GM21367 (cell line): ENCODE data around the gene CERS4.
A peak's percentile ranks its signal among the peaks of the same experiment; 100 is the strongest.
"Not testable (repeated sequence)": the region's sequence is repeated elsewhere in the genome, so short reads cannot be mapped to it uniquely, and the experiment has no call there.

Experiments used
- ATAC-seq: cut with Tn5 transposase; IDR thresholded peaks from one replicate; pipeline ENCODE4 v1.9.1; 2021; ENCODE audit not compliant: unreplicated experiment

Gene CERS4

GRCh38 chr19:8208922-8209461, at the start of gene CERS4:
TSS of gene CERS4 (plus strand) at chr19:8209370. CDS start at chr19:8251077, 41,707 bp downstream.
- peak; percentile 31 for ATAC-seq

DNA sequence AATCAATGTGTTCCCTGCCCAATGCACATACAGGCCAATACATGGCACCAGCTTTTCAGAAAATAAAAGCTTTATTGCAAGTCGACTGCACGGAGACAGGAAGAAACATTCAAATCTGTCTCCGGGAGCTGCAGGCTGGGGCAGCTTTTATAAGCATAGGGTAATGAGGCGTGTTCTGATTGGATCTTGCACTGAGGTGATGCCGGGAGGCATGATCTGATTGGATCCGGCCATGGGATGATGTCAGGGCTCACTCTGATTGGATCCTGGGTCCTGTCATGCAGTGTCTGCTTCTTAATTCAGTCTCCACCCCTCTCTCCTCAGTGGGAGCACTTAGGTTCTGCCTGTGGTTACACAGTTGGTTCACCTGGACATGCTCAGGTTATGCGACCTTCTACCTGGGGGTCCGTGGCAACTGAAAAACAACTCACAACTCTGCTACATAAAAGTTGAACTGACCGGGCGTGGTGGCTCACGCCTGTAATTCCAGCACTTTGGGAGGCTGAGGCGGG, 48.0 kb upstream of the CERS4 start:
- no peak for ATAC-seq

DNA sequence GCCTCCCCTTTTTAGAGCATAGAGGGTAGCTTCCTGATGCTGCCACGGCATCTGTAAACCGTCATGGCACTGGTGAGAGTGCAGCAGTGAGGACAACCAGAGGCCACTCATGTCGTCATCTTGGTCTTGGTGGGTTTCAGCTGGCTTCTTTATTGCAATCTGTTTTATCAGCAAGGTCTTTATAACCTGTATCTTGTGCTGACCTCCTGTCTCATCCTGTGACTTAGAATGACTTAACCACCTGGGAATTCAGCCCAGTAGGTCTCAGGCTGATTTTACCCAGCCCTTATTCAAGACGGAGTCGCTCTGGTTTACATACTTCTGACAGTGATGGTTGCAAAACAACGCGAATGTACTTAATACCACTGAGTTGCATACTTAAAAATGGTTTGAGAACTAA, 45.4 kb upstream of the CERS4 start:
- no peak for ATAC-seq

DNA sequence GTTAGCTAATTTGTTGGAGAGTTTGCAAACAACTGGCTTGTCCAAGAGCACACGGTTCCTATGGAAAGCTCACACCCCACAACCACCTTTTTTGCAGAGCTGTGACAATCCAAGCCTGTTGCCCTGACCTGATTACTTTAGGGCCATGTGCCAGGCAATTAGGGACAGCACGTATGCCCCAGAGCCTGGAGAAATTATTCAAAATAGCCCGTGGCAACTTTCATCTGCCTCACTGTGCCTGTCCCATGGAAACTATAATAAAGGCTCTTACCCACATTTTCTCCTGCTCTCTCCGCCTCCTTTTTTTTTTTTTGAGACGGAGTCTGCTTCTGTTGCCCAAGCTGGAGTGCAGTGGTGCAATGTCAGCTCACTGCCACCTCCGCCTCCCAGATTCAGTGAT, 41.2 kb upstream of the CERS4 start:
- no peak for ATAC-seq

DNA sequence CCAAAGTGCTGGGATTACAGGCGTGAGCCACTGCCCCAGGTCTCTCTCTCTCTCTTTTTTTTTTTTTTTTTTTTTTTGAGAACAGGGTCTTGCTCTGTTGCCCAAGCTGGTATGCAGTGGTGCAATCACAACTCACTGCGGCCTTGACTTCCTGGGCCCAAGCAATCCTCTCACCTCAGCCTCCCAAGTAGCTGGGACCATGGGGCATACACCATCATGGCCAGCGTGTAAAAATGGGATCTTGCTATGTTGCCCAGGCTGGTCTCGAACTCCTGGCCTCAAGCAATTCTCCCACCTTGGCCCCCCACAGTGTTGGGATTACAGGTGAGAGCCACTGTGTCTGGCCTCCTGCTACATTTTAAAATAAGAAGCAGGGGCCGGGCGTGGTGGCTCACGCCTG, 40.6 kb upstream of the CERS4 start:
- ATAC-seq = no peak

DNA sequence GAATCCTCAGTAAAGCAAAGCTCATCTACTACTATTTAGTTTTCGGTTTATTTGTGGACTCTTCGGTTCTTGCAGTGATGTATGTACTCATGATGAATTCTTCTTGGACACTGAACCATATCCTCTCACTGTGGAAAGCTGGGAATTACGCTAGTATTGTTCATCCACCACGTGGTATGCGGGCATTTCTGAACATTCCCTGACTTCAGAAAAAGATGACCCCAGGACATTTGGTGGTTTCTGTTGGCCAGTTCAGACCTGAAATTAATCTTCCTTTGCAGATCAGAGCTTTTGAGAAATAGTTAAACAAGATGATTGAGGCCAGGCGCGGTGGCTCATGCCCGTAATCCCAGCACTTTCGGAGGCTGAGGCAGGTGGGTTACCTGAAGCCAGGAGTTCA, 34.5 kb upstream of the CERS4 start:
- ATAC-seq = no peak

GRCh38 chr19:8180018-8180417, 29.2 kb upstream of the CERS4 start:
- ATAC-seq = no peak

GRCh38 chr19:8184274-8184673, 24.9 kb upstream of the CERS4 start:
- ATAC-seq = no peak

GRCh38 chr19:8185343-8186068, 23.7 kb upstream of the CERS4 start:
- ATAC-seq = no peak

- ATAC-seq = no peak
These were observed 16.8 kb upstream of the CERS4 start for GRCh38 chr19:8192221-8192820.

DNA sequence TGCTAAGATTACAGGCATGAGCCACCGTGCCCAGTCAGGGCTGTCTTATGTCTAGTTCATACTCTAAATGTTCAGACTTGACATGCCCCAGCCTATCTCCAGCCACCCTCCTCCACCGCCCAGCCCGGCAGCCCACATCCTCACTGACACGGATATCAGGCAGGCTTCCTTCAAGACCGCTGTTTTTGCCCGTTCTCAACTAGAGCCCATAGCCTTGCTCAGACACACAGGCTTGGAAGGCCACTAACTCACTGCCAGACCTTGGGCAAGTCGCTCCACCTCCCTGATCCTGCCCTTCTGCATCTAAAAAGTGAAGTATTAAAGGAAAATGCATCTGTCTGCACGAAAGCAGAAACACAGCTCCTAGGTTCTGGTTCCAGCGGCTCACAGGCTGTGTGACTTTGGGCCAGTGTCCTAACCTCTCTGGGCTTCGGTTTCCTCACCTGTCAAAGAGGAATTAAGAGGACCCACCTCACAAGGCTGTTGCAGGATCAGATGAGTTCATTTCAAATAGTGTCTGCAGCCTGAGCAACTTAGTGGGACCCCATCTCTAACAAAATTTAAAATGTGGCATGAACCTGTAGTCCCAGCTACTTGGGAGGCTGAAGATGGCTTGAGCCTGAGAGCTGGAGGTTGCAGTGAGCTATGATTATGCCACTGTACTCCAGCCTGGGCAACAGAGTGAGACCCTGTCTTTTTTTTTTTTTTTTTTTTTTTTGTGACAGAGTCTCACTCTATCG, 14.5 kb upstream of the CERS4 start:
- no peak for ATAC-seq

DNA sequence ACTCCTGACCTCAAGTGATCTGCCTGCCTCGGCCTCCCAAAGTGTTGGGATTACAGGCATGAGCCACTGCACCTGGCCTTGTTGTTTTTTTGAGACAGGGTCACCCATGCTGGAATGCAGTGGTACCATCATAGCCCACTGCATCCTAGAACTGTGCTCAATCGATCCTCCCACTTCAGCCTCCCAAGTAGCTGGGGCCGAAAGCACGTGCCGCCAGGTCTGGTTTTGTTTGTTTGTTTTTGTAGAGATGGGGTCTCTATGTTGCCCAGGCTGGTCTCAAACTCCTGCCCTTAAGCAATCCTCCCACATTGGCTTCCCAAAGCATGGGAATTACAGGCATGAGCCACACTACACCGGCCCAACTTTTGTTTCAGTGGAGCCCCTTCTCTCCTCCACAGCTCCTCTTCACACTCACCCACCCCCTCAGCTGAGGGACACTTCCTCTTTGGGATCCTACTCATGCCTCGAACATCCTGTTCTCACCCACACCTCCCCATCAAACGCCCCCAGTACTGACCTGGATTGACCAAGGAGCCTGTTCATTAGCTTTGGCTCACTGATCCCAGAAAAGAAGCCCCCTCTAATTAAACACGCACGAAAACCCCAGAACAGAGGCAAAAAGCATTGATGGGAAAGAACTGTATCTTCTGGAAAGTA, 12.8 kb upstream of the CERS4 start:
- no peak for ATAC-seq

GRCh38 chr19:8203288-8204120, 5.7 kb upstream of the CERS4 start:
- not testable (repeated sequence) for ATAC-seq

DNA sequence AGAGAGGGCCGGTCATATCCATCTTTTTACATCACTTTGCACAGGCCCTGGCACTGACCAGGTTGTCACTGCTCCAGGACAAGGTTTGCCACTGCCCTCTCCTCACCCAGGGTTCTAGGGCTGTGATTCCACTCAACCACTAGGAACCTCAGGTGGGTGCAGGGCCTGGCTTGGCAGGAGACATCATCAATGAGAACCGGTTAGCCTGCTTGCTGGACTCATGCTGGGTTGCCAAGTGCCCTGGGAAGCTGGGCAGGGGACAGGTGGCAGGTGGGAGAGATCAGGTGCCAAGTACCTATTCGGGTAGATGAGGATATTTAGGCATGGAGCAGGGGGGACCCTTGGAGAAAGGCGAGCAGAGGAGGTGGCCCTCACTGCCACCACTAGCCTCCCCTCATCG, 4.2 kb upstream of the CERS4 start:
- ATAC-seq = no peak

DNA sequence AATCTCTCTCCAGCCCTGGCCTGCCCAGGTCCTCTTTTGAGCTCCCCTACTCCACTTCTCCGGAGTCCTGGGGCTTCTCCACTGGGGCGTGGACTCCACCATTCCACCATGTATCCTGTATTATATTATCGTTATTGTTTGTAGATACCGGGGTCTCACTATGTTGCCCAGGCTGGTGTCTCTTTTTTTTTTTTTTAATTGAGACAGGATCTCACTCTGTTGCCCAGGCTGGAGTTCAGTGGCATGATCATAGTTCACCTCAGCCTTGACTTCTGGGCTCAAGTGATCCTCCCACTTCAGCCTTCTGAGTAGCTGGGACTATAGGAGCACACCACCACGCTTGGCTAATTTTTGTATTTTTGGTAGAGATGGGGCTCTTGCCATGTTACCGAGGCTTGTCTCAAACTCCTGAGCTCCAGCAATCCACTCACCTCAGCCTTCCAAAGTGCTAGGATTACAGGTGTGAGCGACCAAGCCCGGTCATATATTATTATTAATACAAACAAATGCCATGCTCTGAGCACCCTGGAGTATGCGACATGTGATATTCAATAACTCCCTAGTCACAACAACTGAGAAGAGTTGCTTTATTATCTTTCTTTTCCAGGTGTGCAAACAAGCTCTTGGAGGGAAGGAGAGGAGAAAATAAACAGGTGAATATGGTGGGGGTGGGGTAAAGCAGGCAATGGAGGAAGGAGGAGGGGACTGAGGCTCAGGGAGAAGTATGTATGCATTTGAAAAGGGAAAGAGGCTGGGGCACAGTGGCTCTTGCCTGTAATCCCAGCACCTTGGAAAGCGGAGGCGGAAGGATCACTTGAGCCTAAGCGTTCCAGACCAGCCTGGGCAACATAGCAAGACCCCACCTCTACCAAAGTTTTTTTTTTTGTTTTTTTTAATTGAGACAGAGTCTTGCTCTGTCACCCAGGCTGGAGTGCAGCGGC, 2.8 kb upstream of the CERS4 start:
- ATAC-seq = no peak

DNA sequence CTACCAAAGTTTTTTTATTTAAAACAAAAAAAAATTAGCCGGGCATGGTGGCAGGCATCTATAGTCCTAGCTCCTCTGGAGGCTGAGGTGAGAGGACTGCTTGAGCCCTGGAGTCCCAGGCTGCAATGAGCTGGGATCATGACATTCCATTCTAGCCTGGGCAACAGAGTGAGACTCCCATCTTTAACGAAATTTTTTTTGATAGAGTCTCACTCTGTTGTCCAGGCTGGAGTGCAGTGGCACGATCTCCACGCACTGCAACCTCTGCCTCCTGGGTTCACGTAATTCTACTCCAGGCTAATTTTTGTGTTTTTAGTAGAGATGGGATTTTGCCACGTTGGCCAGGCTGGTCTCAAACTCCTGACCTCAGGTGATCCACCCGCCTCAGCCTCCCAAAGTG, 1.8 kb upstream of the CERS4 start:
- ATAC-seq = not testable (repeated sequence)

DNA sequence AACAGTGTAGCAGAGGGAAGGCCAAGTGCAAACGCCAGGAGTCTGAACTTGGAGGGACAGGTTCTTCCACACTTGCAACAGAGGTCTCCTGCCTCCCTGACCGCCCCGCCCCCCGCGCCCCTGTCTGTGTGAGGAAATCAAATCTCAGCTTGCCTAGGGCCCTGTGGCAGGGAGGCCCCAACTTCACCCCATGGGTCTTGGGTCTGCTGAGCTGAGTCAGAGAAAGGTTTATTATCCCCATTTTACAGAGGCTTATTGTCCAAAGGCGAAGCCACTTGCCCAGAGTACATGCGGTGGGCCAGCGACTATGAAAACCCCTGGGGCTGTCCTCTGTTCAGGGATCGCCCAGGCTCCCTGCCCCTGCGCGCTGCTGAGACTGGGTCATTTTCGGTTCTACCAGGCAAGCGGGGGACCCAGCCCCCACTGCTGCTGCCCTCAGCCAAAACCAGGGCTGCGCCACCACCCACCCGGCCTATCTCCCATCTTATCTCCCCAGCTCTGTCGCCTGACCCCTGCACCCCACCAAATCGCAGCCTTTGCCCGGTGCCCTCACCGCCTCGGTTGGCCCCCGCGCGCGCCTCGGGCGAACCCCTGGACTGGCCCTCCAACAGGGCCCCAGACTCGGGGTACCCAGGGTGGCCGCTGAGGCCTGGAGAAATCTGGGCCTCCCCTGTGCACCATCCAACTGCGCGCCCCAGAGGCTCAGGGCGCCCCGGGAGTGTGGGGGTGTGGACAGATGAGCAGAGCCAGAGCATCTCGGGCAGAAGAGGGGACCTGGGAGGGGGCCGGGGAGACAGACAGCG, 850 bp upstream of the CERS4 start:
- no peak for ATAC-seq
